ENCODE data around the gene HECW1. TPM values are rescaled to one million over a fixed set of nuclear protein-coding genes. Genes with fewer than 3 reads are reported as not detected.

The HECW1 gene
- total and polyA plus RNA-seq, 2 of the 8 experiments (the other 6 are each of a cell fraction or from before 2014, with no cell fraction given) = 2.9 to 12.7 TPM

GRCh38 chr7:43582503-43583423 lies 470.3 kb downstream of the HECW1 start, which contains the start of gene STK17A (continued):
- peak; percentile 99 for TF ChIP-seq CTCF (IDR thresholded peaks at IDR 0.05; ENCODE audit: control extremely low read depth in 1 of 3, insufficient read depth in 1 of 3, low read depth in 1 of 3, low read length in 3 of 3)
- peak; percentile 25 for TF ChIP-seq NANOG (IDR thresholded peaks at IDR 0.05; ENCODE audit: insufficient read depth, low read depth, low read length, poor library complexity, severe bottlenecking)
- TF ChIP-seq ASH2L (IDR thresholded peaks at IDR 0.05; ENCODE audit: low read length) = no peak
- 0 out of 2 replicates have a peak, but pooled peaks have one; percentile 27 for TF ChIP-seq NRF1 (IDR thresholded peaks at IDR 0.05; ENCODE audit: low read depth, low read length)
- peak; percentile 59; the same call in 1 of the 2 replicates for TF ChIP-seq MAX (IDR thresholded peaks at IDR 0.05)
- TF ChIP-seq EGR1 (IDR thresholded peaks at IDR 0.05; ENCODE audit: borderline replicate concordance, low read depth, low read length) = 0 out of 2 replicates have a peak, but pooled peaks have one; percentile 37
- no peak for TF ChIP-seq CEBPB (IDR thresholded peaks at IDR 0.05; ENCODE audit: low read depth, low read length)

All from H1 (cell line).